ENCODE results near the gene MAML3.
"Not testable (repeated sequence)": the region's sequence is repeated elsewhere in the genome, so short reads cannot be mapped to it uniquely, and the experiment has no call there.

DNA sequence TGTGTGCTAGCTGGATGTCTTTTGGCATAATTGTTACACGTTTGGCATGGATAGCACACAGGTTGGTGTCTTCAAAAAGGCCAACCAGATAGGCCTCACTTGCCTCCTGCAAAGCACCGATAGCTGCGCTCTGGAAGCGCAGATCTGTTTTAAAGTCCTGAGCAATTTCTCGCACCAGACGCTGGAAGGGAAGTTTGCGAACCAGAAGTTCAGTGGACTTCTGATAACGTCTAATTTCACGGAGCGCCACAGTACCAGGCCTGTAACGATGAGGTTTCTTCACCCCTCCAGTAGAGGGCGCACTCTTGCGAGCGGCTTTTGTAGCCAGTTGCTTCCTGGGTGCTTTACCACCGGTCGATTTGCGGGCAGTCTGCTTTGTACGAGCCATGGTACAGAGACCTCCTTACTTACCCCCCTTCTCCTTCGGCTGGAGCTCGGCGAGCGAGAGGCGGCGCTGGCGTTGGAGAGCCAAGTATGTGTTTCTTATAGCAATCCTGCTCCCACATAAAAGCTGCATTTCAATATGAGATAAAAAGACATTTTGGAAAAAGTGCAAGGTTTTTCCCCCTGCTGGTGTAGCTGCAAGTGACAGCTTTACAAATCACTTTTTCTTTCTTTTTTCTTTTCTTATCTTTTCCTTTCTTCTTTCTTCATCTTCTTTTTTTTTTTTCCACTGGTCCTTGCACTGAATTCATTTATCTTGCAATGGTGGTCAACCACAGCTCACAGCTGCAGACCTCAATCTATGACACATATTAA lies 455.6 kb downstream of the MAML3 start:
- TF ChIP-seq, protein P1, sequence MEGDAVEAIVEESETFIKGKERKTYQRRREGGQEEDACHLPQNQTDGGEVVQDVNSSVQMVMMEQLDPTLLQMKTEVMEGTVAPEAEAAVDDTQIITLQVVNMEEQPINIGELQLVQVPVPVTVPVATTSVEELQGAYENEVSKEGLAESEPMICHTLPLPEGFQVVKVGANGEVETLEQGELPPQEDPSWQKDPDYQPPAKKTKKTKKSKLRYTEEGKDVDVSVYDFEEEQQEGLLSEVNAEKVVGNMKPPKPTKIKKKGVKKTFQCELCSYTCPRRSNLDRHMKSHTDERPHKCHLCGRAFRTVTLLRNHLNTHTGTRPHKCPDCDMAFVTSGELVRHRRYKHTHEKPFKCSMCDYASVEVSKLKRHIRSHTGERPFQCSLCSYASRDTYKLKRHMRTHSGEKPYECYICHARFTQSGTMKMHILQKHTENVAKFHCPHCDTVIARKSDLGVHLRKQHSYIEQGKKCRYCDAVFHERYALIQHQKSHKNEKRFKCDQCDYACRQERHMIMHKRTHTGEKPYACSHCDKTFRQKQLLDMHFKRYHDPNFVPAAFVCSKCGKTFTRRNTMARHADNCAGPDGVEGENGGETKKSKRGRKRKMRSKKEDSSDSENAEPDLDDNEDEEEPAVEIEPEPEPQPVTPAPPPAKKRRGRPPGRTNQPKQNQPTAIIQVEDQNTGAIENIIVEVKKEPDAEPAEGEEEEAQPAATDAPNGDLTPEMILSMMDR (IDR thresholded peaks at IDR 0.05), result not testable (repeated sequence)
- TF ChIP-seq POLR2A, POLR2AphosphoS5, EP300 (IDR thresholded peaks at IDR 0.05): not testable (repeated sequence)

All from upper lobe of left lung (tissue), 4 donors.